Thyroid gland (tissue), 4 donors: ENCODE results near the gene CHCT1. TPM values are rescaled to one million over a fixed set of nuclear protein-coding genes. Genes with fewer than 3 reads are reported as not detected.

Experiments used
- DNase-seq, 2 donors: peaks; one replicate each; pipeline ENCODE4 v3.0.0-alpha.2; 2019
- H3K27ac ChIP-seq, 3 donors: fragments of 200-600 bp; sonication (generic); 1 replicate in 2 of 3; 2 replicates in 1 of 3; pipeline ENCODE4 v1.5.1; 2016 to 2019; ENCODE audit warnings: mild to moderate bottlenecking in 1 of 3, moderate library complexity in 1 of 3
- H3K27me3 ChIP-seq: fragments of 200-600 bp; sonication (generic); one replicate; pipeline ENCODE4 v1.5.1; 2019
- H3K36me3 ChIP-seq, 2 donors: fragments of 200-600 bp; sonication (generic); one replicate each; pipeline ENCODE4 v1.5.1; 2016 to 2019
- H3K4me1 ChIP-seq, 2 donors: fragments of 200-600 bp; sonication (generic); one replicate each; pipeline ENCODE4 v1.5.1; 2017 to 2019
- H3K4me3 ChIP-seq, 3 donors: fragments of 200-600 bp; sonication (generic); replicated peaks in 1 of 3; 1 replicate in 2 of 3; 2 replicates in 1 of 3; pipeline ENCODE4 v1.5.1; 2016; ENCODE audit warnings: mild to moderate bottlenecking in 1 of 3
- H3K9me3 ChIP-seq: fragments of 200-600 bp; sonication (generic); one replicate; pipeline ENCODE4 v1.5.1; 2017
- POLR2A ChIP-seq, 2 donors: fragments of 450-650 bp; IDR thresholded peaks; one replicate each; pipeline ENCODE4 v1.6.1; 2017; ENCODE audit warnings: antibody characterized with exemption in 2 of 2, mild to moderate bottlenecking in 2 of 2, moderate library complexity in 1 of 2
- WGBS, 2 donors: methylation state at CpG; one replicate each; pipeline ENCODE4 v1.1.5; 2017; 5-methylcytosine and 5-hydroxymethylcytosine counted together
- intact Hi-C: fragments of 100-400 bp; cut with DNase I; formaldehyde crosslinking; loops from one replicate; pipeline ENCODE4 v1.15.1; 2023
- total RNA-seq, 4 donors: library from RNA; depleted of rRNA; stranded (reverse); fragments of >200 nt; gene quantifications; one replicate each; pipeline ENCODE4 v1.2.3, GENCODE V29; 2016
- TF ChIP-seq, protein P1 (sequence below), 6 experiments: fragments of 200-600 bp in 3 of 6; fragments of 450-650 bp in 3 of 6; sonication (generic) in 3 of 6; IDR thresholded peaks; one replicate each; pipeline ENCODE4 v1.5.1; 2016 to 2019; ENCODE audit warnings: antibody characterized with exemption in 6 of 6, mild to moderate bottlenecking in 2 of 6, inconsistent platforms in 1 of 6, moderate library complexity in 1 of 6

Gene CHCT1
- total RNA-seq, 4 donors from 2014 or later, result not detected

DNA sequence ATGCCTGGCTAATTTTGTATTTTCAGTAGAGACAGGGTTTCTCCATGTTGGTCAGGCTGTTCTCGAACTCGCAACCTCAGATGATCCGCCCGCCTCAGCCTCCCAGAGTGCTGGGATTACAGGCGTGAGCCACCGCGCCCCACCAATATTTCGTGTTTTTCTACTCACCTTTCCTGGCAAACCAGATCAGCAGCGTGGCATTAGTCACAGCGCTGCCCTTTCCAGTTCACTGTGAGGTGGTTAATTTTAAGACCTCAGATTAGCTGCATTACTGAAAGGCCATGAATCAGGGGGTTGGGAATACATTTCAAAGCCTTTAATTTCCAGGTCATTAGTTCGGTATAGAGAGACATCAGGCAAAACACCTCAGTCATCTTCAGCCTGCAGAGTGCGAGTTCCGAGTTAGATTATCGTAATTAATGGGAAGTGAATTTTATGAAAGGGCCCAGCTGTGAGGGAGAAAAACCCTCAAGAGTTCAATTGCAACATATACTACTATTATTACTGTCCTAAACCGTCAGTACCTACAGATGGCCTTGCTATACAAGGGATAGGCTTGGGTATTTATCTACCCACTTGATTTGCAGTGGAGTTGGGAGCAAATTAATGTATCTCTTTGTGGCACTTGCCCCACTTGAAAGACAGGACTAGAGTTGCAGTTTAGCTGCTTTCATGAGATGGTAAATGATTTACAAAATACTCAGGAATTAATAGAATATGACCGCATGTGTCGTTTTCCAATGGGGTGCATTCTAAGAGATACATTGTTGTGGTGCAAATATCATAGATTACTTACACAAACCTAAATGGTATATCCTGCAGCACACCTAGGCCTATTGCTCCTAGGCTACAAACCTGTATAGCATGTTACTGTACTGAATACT is 28.2 kb upstream of the CHCT1 start:
- peaks cover 8 to 19% of the 10 kb centered on the region in 2 donors for H3K4me1 ChIP-seq
- TF ChIP-seq, protein P1, sequence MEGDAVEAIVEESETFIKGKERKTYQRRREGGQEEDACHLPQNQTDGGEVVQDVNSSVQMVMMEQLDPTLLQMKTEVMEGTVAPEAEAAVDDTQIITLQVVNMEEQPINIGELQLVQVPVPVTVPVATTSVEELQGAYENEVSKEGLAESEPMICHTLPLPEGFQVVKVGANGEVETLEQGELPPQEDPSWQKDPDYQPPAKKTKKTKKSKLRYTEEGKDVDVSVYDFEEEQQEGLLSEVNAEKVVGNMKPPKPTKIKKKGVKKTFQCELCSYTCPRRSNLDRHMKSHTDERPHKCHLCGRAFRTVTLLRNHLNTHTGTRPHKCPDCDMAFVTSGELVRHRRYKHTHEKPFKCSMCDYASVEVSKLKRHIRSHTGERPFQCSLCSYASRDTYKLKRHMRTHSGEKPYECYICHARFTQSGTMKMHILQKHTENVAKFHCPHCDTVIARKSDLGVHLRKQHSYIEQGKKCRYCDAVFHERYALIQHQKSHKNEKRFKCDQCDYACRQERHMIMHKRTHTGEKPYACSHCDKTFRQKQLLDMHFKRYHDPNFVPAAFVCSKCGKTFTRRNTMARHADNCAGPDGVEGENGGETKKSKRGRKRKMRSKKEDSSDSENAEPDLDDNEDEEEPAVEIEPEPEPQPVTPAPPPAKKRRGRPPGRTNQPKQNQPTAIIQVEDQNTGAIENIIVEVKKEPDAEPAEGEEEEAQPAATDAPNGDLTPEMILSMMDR (IDR thresholded peaks at IDR 0.05), result no peak
- no peak for TF ChIP-seq POLR2A (IDR thresholded peaks at IDR 0.05)
- 97% methylated on average over 17 of the region's 17 CpGs for WGBS, 2 donors
- H3K9me3 ChIP-seq, result no peaks in the 10 kb centered on the region
- H3K27ac ChIP-seq, result no peak overlapping the region
- no peak overlapping the region for H3K4me3 ChIP-seq
- intact Hi-C loops, result loop anchor here (5.0 kb wide), 1 partner anchor 203 kb away; no protein-coding TSS in a partner anchor
- no peak for DNase-seq
- no peaks in the 10 kb centered on the region for H3K36me3 ChIP-seq
- H3K27me3 ChIP-seq, result no peaks in the 10 kb centered on the region

DNA sequence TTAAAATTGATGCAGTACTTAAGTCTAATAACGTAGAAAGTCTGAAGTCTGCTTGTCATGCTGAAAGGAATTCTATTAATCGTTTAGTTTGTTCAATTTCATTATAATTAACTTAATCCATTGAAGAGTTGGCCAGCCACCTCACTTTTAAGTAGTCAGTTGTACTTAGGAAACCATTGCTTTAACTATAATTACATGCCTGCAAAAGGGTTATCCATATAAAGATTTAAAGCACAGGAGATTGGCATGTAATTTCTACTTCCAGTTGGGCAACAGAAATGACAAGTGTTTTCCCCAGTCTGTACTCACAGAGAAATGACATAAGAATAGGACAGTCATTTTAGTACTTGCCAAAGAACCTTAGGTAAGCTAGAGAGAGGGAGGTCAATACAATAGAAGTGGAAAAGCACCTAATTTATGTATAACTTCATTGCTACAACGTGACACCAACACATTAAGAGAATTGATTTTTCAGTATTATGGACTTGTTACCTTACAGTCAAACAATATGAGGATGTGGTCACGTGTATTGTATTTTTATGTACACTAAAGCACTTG is 26.7 kb upstream of the CHCT1 start:
- no peak overlapping the region for H3K27ac ChIP-seq
- H3K36me3 ChIP-seq, result no peaks in the 10 kb centered on the region
- no peaks in the 10 kb centered on the region for H3K27me3 ChIP-seq
- no peak for TF ChIP-seq POLR2A (IDR thresholded peaks at IDR 0.05)
- TF ChIP-seq, protein P1 (IDR thresholded peaks at IDR 0.05), result no peak
- peaks cover 2 to 4% of the 10 kb centered on the region in 2 donors for H3K4me1 ChIP-seq
- intact Hi-C loops, result no loop called here
- H3K9me3 ChIP-seq, result no peaks in the 10 kb centered on the region
- no peak overlapping the region for H3K4me3 ChIP-seq
- WGBS, 2 donors, result 81 to 92% methylated on average over 4 of the region's 4 CpGs
- no peak for DNase-seq

DNA sequence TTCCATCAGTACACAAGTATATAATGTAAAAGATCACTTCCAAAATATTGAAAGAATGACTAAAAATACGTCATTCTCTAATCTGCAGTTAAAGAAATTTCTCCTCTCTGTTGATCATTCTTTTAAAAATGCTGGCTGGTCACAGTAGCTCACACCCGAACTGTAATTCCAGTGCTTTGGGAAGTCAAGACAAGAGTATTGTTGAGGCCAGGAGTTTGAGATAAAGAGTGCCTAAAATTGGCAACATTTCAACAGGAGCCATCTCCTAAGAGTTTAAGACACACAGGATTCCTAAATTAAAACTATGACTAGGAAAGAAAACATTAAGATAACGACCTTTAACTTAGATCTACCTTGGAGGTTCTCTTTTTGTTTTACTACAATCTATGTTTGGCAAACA is 25.9 kb upstream of the CHCT1 start:
- no peak for TF ChIP-seq POLR2A (IDR thresholded peaks at IDR 0.05)
- TF ChIP-seq, protein P1 (IDR thresholded peaks at IDR 0.05), result no peak

DNA sequence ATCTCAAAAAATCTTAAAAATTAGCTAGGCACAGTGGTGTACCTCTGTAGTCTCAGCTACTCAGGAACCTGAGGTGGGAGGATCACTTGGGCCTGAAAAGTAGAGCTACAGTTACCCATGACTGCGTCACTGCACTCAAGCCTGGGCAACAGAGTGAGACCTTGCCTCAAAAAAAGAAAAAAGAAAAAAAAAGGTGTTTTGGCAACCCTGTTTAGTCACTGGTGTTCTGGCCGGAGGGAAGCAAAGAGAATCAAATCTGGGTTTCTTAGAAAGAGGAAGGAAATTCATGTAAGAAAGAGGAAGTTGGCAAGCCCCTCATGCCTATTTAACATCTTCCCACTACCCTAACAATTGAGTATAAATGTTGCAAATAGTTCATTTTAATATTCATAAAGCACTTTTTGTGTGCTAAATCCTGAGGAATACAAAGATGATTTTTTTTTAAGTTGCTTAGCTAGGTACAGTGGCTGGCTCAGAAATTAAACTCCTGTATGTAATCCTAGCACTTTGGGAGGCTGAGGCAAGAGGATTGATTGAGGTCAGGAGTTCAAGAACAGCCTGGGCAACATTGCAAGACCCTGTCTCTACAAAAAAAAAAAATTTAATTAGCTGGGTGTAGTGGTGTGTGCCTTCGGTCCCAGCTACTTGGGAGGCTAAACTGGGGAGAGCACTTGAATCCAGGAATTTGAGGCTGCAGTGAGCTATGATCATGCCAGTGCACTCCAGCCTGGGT is 23.9 kb upstream of the CHCT1 start:
- DNase-seq, result peak; percentile 43 to 49
- H3K27me3 ChIP-seq, result no peaks in the 10 kb centered on the region
- no peaks in the 10 kb centered on the region for H3K9me3 ChIP-seq
- no peaks in the 10 kb centered on the region for H3K36me3 ChIP-seq
- no peaks in the 10 kb centered on the region for H3K4me1 ChIP-seq
- H3K4me3 ChIP-seq, result no peak overlapping the region
- H3K27ac ChIP-seq, result no peak overlapping the region
- TF ChIP-seq POLR2A (IDR thresholded peaks at IDR 0.05), result no peak
- TF ChIP-seq, protein P1 (IDR thresholded peaks at IDR 0.05), result no peak
- intact Hi-C loops, result no loop called here
- 61 to 69% methylated on average over 3 of the region's 3 CpGs for WGBS, 2 donors

More for the DNA sequence above, 25.9 kb upstream of the CHCT1 start:
- intact Hi-C loops, result no loop called here
- Histone ChIP-seq H3K9me3 (no peaks in the 10 kb centered on the region), H3K4me1 (no peaks in the 10 kb centered on the region), H3K36me3 (no peaks in the 10 kb centered on the region), H3K4me3 (no peak overlapping the region), H3K27me3 (no peaks in the 10 kb centered on the region), H3K27ac (no peak overlapping the region)
- 81 to 85% methylated on average over 3 of the region's 3 CpGs for WGBS, 2 donors
- no peak for DNase-seq
